Liver (tissue), 3 donors: Measurements from ENCODE around the gene FBF1.

Experiments used
- GABPA ChIP-seq, 2 donors: IDR thresholded peaks in 1 of 2; conservative IDR thresholded peaks in 1 of 2; 2 replicates each; pipeline ENCODE4 v1.6.1; 2016; ENCODE audit warnings: antibody characterized with exemption in 2 of 2, mild to moderate bottlenecking in 1 of 2, moderate library complexity in 1 of 2
- HNF4A ChIP-seq, 2 donors: conservative IDR thresholded peaks; 2 replicates each; pipeline ENCODE4 v1.6.1; 2016; ENCODE audit warnings: antibody characterized with exemption in 2 of 2, mild to moderate bottlenecking in 2 of 2
- JUND ChIP-seq, 2 donors: IDR thresholded peaks; 2 replicates each; pipeline ENCODE4 v1.6.1; 2016; ENCODE audit warnings: antibody characterized with exemption in 2 of 2
- REST ChIP-seq: IDR thresholded peaks from 2 replicates; pipeline ENCODE4 v1.6.1; 2016; ENCODE audit warnings: antibody characterized with exemption, mild to moderate bottlenecking
- TAF1 ChIP-seq: conservative IDR thresholded peaks from 2 replicates; pipeline ENCODE4 v1.6.1; 2016; ENCODE audit warnings: antibody characterized with exemption, mild to moderate bottlenecking
- TF ChIP-seq, protein P1 (sequence below): fragments of 150-350 bp; IDR thresholded peaks from 2 replicates; pipeline ENCODE4 v1.5.1; 2017; ENCODE audit warnings: improper control_type of control experiment, low read depth, low read length; ENCODE audit not compliant: missing input control
- donor health status: healthy.
- donor health status: healthy.

DNA sequence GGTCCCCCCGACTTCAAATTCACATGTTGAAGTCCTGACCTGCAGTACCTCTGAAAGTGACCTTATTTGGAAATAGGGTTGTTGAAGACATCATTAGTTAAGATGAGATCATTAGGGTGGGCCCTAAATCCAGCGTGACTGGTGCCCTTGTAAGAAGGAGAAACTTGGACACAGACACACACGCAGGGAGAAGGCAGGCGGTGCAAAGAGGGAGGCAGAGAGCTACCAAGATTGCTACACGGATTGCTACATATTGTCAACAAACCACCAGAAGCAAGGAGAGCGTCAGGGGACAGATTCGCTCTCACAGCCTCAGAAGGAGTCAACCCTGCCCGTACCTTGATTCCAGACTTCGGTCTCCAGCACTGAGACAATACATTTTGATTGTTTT is 78.9 kb downstream of the FBF1 start:
- TF ChIP-seq, protein P1, sequence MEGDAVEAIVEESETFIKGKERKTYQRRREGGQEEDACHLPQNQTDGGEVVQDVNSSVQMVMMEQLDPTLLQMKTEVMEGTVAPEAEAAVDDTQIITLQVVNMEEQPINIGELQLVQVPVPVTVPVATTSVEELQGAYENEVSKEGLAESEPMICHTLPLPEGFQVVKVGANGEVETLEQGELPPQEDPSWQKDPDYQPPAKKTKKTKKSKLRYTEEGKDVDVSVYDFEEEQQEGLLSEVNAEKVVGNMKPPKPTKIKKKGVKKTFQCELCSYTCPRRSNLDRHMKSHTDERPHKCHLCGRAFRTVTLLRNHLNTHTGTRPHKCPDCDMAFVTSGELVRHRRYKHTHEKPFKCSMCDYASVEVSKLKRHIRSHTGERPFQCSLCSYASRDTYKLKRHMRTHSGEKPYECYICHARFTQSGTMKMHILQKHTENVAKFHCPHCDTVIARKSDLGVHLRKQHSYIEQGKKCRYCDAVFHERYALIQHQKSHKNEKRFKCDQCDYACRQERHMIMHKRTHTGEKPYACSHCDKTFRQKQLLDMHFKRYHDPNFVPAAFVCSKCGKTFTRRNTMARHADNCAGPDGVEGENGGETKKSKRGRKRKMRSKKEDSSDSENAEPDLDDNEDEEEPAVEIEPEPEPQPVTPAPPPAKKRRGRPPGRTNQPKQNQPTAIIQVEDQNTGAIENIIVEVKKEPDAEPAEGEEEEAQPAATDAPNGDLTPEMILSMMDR, result no peak
- TF ChIP-seq JUND (IDR thresholded peaks at IDR 0.05) (no peak), GABPA (IDR thresholded peaks at IDR 0.05 in 1 of 2, conservative IDR thresholded peaks at IDR 0.05 in 1 of 2) (no peak), HNF4A (conservative IDR thresholded peaks at IDR 0.05) (no peak), TAF1 (no peak), REST (no peak)
